LNCaP clone FGC (cell line): ENCODE measurements around the gene USH2A.

ENCODE experiments used
- DNase-seq: peaks from one replicate; pipeline ENCODE4 v3.0.0-alpha.2; 2011; ENCODE audit warnings: low read depth
- H3K4me3 ChIP-seq: 2 replicates; pipeline ENCODE4 v1.5.1; 2011; ENCODE audit warnings: mild to moderate bottlenecking, low read depth, low read length, control low read depth
- CTCF ChIP-seq: IDR thresholded peaks from 2 replicates; pipeline ENCODE4 v1.5.1; 2012; ENCODE audit warnings: mild to moderate bottlenecking; ENCODE audit not compliant: control insufficient read depth, insufficient read depth; ENCODE audit errors: extremely low read depth

Gene USH2A

GRCh38 chr1:215648957-215649356, 774.3 kb downstream of the USH2A start:
- DNase-seq: no peak
- no peak for TF ChIP-seq CTCF
- H3K4me3 ChIP-seq: no peak overlapping the region

GRCh38 chr1:215647738-215648137, 775.5 kb downstream of the USH2A start:
- H3K4me3 ChIP-seq: no peak overlapping the region
- TF ChIP-seq CTCF: no peak
- no peak for DNase-seq

GRCh38 chr1:215645861-215646260, 777.4 kb downstream of the USH2A start:
- no peak for DNase-seq
- TF ChIP-seq CTCF: no peak

GRCh38 chr1:215645182-215645581, 778.1 kb downstream of the USH2A start:
- TF ChIP-seq CTCF: no peak
- no peak overlapping the region for H3K4me3 ChIP-seq
- DNase-seq: no peak

More at GRCh38 chr1:215645861-215646260, 777.4 kb downstream of the USH2A start:
- no peak overlapping the region for H3K4me3 ChIP-seq

GRCh38 chr1:215643592-215644321, 779.5 kb downstream of the USH2A start:
- no peak overlapping the region for H3K4me3 ChIP-seq
- no peak for TF ChIP-seq CTCF
- DNase-seq: no peak

GRCh38 chr1:215640429-215641148, 782.7 kb downstream of the USH2A start:
- no peak for TF ChIP-seq CTCF
- no peak overlapping the region for H3K4me3 ChIP-seq
- no peak for DNase-seq

- no peak for TF ChIP-seq CTCF
- peak; percentile 96 for DNase-seq
- peak overlapping the region; percentile 11; the same call in 1 of the 2 replicates for H3K4me3 ChIP-seq
These were observed 786.1 kb downstream of the USH2A start for GRCh38 chr1:215637041-215637573.
